HEK293 (cell line): ENCODE results near the gene RILP.

Experiments
- CTCF ChIA-PET: fragments of 350-600 bp; formaldehyde crosslinking; extraction: SDS; loops from one replicate; lab custom pipeline; 2021; ENCODE audit warnings: antibody characterized with exemption; lab: Yijun Ruan, JAX
- POLR2A ChIA-PET: fragments of 300-600 bp; formaldehyde crosslinking; extraction: SDS; loops from one replicate; lab custom pipeline; 2020; ENCODE audit warnings: antibody characterized with exemption, inconsistent platforms; lab: Yijun Ruan, JAX
- H3K27ac ChIP-seq: fragments of 200-500 bp; sonication (Bioruptor generic); 2 replicates; pipeline ENCODE4 v1.5.1; 2014; ENCODE audit warnings: low read depth, low read length, control low read depth, inconsistent platforms; ENCODE audit errors: extremely low read depth
- H3K36me3 ChIP-seq, 2 experiments: fragments of 200-500 bp in 1 of 2; sonication (Bioruptor generic) in 1 of 2; 1 replicate in 1 of 2; 2 replicates in 1 of 2; pipeline ENCODE4 v1.5.1; 2014 to 2017; ENCODE audit warnings: inconsistent platforms in 2 of 2, low read length in 2 of 2; ENCODE audit not compliant: control insufficient read depth in 2 of 2, insufficient read depth in 1 of 2
- H3K4me1 ChIP-seq: fragments of 200-500 bp; sonication (Bioruptor generic); 2 replicates; pipeline ENCODE4 v1.5.1; 2014; ENCODE audit warnings: mild to moderate bottlenecking, low read length, inconsistent platforms; ENCODE audit not compliant: control insufficient read depth, insufficient read depth
- H3K4me3 ChIP-seq: 2 replicates; pipeline ENCODE4 v1.5.1; 2011; ENCODE audit warnings: low read depth, mild to moderate bottlenecking, control low read depth, low read length, moderate library complexity
- H3K9me3 ChIP-seq: fragments of 200-500 bp; sonication (Bioruptor generic); 2 replicates; pipeline ENCODE4 v1.5.1; 2014; ENCODE audit warnings: low read depth, low read length, inconsistent platforms; ENCODE audit not compliant: control insufficient read depth, insufficient read depth
- PRDM4 ChIP-seq: fragments of 450-650 bp; formaldehyde crosslinking; IDR thresholded peaks from 2 replicates; pipeline ENCODE4 v1.5.1; 2017; ENCODE audit warnings: missing biosample characterization, missing genetic modification characterization
- ZNF311 ChIP-seq: fragments of 450-650 bp; formaldehyde crosslinking; IDR thresholded peaks from 2 replicates; pipeline ENCODE4 v1.5.1; 2017; ENCODE audit warnings: missing biosample characterization, missing genetic modification characterization, borderline replicate concordance
- ZNF48 ChIP-seq: fragments of 450-650 bp; formaldehyde crosslinking; IDR thresholded peaks from 2 replicates; pipeline ENCODE4 v1.5.1; 2016; ENCODE audit warnings: missing biosample characterization, missing genetic modification characterization
- ZNF600 ChIP-seq: fragments of 450-650 bp; formaldehyde crosslinking; IDR thresholded peaks from 2 replicates; pipeline ENCODE4 v1.5.1; 2016; ENCODE audit warnings: missing biosample characterization, missing genetic modification characterization

The RILP gene

GRCh38 chr17:1598399-1599095 lies 51.1 kb downstream of the RILP start (continued):
- no peak for TF ChIP-seq PRDM4 (tag by site-specific recombination)
- no peak for TF ChIP-seq ZNF48 (tag by site-specific recombination)

- TF ChIP-seq ZNF311 (tag by site-specific recombination) (no peak), ZNF600 (tag by site-specific recombination) (0 out of 2 replicates have a peak, but pooled peaks have one; percentile 12)
- Histone ChIP-seq H3K36me3 (no peaks in the 10 kb centered on the region), H3K27ac (no peak overlapping the region), H3K9me3 (no peaks in the 10 kb centered on the region), H3K4me3 (no peak overlapping the region), H3K4me1 (no peaks in the 10 kb centered on the region)
- POLR2A ChIA-PET: no interaction called here
- CTCF ChIA-PET: interaction anchor here (0.7 kb wide), 2 partner anchors 24 to 51 kb away, joined by 3 read pairs; no protein-coding TSS in a partner anchor
These were observed 51.8 kb downstream of the RILP start for GRCh38 chr17:1597861-1598342.
